Measurements from ENCODE around the gene CASP2.
A peak's percentile ranks its signal among the peaks of the same experiment; 100 is the strongest.

The CASP2 gene

DNA sequence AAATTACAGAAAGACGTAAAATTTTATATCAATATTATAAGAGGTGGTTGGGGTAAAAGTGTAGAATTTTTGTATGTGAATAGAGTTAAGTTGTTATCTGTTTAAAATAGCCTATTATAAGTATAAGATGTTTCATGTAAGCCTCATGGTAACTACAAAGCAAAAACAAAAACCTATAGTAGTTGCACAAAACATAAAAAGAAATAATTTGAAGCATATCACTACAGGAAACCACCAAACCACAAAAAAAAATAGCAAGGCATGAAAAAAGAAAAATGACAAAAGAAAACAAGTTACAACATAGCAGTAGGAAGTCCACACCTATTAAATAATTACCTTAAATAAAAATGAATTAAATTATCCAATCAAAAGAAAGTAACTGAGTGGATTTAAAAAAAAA is 37.3 kb upstream of the CASP2 start:
- TF ChIP-seq, protein P1, sequence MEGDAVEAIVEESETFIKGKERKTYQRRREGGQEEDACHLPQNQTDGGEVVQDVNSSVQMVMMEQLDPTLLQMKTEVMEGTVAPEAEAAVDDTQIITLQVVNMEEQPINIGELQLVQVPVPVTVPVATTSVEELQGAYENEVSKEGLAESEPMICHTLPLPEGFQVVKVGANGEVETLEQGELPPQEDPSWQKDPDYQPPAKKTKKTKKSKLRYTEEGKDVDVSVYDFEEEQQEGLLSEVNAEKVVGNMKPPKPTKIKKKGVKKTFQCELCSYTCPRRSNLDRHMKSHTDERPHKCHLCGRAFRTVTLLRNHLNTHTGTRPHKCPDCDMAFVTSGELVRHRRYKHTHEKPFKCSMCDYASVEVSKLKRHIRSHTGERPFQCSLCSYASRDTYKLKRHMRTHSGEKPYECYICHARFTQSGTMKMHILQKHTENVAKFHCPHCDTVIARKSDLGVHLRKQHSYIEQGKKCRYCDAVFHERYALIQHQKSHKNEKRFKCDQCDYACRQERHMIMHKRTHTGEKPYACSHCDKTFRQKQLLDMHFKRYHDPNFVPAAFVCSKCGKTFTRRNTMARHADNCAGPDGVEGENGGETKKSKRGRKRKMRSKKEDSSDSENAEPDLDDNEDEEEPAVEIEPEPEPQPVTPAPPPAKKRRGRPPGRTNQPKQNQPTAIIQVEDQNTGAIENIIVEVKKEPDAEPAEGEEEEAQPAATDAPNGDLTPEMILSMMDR (IDR thresholded peaks at IDR 0.05; ENCODE audit: extremely low read depth, insufficient read depth, missing control alignments), result no peak
- in situ Hi-C loops (cut with MboI; ENCODE audit: low pct_unique_long_range_greater_than_20kb, low sequenced_read_pairs, unreplicated experiment), result loop anchor here (10.0 kb wide), 1 partner anchor 54 kb away; no protein-coding TSS in a partner anchor
- DNase-seq (ENCODE audit: low spot score), result no peak

- in situ Hi-C loops (cut with MboI; ENCODE audit: low pct_unique_long_range_greater_than_20kb, low sequenced_read_pairs, unreplicated experiment), result loop anchor here (10.0 kb wide), 1 partner anchor 53 kb away; no protein-coding TSS in a partner anchor
- no peak for DNase-seq (ENCODE audit: low spot score)
- TF ChIP-seq, protein P1 (IDR thresholded peaks at IDR 0.05; ENCODE audit: extremely low read depth, insufficient read depth, missing control alignments), result no peak
Measured at GRCh38 chr7:143252006-143252405, 36.1 kb upstream of the CASP2 start.

GRCh38 chr7:143255564-143255963 is 32.6 kb upstream of the CASP2 start:
- in situ Hi-C loops (cut with MboI; ENCODE audit: low pct_unique_long_range_greater_than_20kb, low sequenced_read_pairs, unreplicated experiment), result loop anchor here (10.0 kb wide), 1 partner anchor 49 kb away; no protein-coding TSS in a partner anchor
- TF ChIP-seq, protein P1 (IDR thresholded peaks at IDR 0.05; ENCODE audit: extremely low read depth, insufficient read depth, missing control alignments), result no peak
- DNase-seq (ENCODE audit: low spot score), result no peak

DNA sequence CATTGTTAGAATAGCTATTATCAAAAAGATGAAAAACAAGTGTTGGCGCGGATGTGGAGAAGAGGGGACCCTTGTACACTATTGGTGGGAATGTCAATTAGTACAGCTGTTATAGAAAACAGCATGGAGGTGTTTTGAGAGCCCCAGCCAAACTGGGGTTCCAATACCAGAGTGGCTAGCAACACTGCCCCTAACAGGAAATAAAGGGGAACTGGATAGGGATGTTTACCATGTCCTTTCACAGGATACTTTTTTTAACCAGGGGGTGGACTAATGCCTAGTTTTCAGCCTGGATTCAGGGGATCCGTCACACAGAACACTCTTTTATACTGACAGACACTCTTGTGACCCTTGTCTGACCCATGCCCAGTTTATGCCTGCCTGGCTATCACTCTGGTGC is 31.8 kb upstream of the CASP2 start:
- no peak for DNase-seq (ENCODE audit: low spot score)
- in situ Hi-C loops (cut with MboI; ENCODE audit: low pct_unique_long_range_greater_than_20kb, low sequenced_read_pairs, unreplicated experiment), result loop anchor here (10.0 kb wide), 1 partner anchor 48 kb away; no protein-coding TSS in a partner anchor
- TF ChIP-seq, protein P1 (IDR thresholded peaks at IDR 0.05; ENCODE audit: extremely low read depth, insufficient read depth, missing control alignments), result no peak

GRCh38 chr7:143256932-143257331 is 31.2 kb upstream of the CASP2 start:
- TF ChIP-seq, protein P1 (IDR thresholded peaks at IDR 0.05; ENCODE audit: extremely low read depth, insufficient read depth, missing control alignments), result no peak
- peak; percentile 36 for DNase-seq (ENCODE audit: low spot score)
- in situ Hi-C loops (cut with MboI; ENCODE audit: low pct_unique_long_range_greater_than_20kb, low sequenced_read_pairs, unreplicated experiment), result loop anchor here (10.0 kb wide), 1 partner anchor 48 kb away; no protein-coding TSS in a partner anchor

- in situ Hi-C loops (cut with MboI; ENCODE audit: low pct_unique_long_range_greater_than_20kb, low sequenced_read_pairs, unreplicated experiment), result loop anchor here (10.0 kb wide), 1 partner anchor 47 kb away; no protein-coding TSS in a partner anchor
- TF ChIP-seq, protein P1 (IDR thresholded peaks at IDR 0.05; ENCODE audit: extremely low read depth, insufficient read depth, missing control alignments), result no peak
- DNase-seq (ENCODE audit: low spot score), result no peak
Measured at GRCh38 chr7:143257501-143257900, 30.6 kb upstream of the CASP2 start.
